Measurements from ENCODE around the gene E2F2.

The E2F2 gene

GRCh38 chr1:23562137-23562876, 31.3 kb upstream of the E2F2 start:
- DNase-seq = peak; percentile 51

- no peak for DNase-seq
Measured at GRCh38 chr1:23561813-23562100, 30.7 kb upstream of the E2F2 start.

DNA sequence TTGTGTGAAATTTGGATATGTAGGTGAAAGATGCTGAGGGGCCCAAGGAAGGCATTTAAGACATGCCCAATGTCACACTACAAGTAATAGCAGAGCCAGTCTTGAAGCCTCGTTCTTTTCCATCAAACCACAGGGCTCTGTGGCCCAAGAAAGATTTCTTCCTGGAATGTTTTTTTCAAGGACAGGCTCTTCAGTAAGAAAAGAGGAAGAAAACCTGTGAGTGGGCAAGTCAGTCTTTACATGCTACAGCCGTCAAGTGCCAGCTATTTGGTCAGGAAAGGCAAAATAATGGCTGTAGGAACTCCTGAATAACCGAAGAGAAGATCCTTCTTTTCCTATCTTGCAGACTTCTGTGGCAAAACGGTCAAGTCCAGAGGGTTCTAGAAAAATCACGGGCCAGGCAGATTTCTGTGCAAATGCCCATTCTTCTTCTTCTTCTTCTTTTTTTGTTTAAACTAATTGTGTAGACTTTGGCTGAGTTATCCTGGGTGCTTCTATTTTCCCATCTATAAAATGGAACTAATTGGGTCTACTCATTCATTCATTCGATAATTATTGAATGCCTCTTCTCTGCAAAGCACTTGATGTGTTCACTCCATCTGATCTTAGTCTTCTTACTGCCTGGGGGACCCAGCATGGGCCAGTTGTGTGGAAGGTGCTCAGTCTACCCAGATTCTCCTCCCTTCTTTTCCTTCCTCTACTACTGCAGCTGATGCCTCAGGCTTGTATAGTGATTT, 30.2 kb upstream of the E2F2 start:
- no peak for DNase-seq

DNA sequence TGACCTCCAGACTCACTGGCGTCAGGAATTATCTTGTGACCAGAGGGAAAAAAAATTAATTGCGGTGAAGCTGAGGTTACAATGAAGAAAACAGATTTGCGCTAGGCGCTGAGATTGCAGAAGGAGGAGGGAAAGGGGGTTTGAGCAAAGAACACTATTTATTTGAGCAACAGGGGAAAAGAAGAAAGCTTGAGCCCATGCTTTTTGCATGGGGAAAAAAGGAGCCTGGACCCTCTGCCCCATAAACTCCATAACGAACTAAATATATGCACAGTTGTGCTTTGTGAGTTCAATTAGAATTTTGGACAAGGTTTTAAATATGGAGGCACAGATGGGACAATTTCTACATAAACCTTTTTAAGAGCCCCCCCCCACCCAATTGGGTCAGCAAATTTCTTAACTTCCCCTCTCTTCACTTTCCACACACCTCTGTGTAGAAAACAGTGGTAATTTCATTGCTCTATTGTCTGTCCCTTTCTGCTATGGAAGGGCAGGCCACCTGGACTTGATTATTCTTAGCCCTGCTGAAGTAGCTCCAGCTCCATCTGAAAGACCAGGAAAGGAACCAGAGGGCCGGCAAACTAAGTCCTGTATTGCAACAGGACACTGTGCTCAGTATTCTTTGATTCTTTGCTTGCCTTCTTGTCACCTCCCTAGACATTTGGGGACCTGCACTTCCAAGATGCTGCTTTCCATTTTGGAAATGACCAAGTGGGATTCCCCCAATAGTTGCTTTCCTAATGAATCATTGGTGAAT, 29.1 kb upstream of the E2F2 start:
- DNase-seq = no peak

DNA sequence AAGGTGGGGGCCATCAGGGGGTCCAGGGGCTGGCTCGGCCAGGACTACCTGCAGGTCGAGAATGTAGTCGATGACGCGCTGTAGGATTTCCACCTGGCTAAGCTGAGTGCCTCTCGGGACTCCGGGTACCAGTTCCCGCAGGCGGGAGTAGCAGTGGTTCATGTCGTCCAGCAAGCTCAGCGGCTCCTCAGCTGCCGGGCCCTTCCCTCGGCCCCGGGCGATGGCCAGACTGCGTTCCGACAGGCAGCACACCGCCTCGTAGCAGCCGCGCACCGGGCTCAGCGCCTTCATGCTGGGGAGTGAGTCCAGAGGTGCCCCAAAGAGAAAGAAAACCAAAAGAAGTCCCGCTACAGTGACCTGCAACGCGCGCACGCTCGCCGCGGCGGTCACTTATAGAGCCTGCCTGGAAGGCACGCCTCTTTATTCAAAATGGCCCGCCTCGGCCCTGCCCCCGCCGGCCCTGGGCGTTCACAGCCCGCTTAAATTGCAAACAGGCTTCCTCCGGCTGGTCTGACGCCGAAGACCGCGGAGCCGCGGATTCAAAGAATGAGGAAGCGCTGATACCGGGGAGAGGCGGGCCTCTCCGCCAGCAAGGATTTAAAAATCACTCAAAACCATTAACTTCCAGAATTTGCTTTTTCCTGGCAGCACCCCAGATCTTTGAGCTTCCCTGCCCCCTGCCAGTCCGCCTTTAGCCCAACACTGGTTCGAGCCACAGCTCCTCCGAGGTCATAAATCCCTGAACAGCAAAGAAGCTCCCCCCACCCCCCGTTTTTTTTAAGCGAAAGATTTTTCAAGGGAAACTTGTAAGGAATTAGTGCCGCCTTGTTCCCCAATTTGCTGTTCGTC, 28.3 kb upstream of the E2F2 start, which contains the start of gene ID3:
Gene ID3, minus strand, starts transcription at position 366 of the 849 bp plus-strand sequence. Its CDS starts 75 bp downstream, at position 291.
- peak; percentile 93 for DNase-seq

- DNase-seq = no peak
Measured at GRCh38 chr1:23558872-23559135, 27.8 kb upstream of the E2F2 start.

GRCh38 chr1:23558140-23558871, 27.3 kb upstream of the E2F2 start:
- peak; percentile 54 for DNase-seq

DNA sequence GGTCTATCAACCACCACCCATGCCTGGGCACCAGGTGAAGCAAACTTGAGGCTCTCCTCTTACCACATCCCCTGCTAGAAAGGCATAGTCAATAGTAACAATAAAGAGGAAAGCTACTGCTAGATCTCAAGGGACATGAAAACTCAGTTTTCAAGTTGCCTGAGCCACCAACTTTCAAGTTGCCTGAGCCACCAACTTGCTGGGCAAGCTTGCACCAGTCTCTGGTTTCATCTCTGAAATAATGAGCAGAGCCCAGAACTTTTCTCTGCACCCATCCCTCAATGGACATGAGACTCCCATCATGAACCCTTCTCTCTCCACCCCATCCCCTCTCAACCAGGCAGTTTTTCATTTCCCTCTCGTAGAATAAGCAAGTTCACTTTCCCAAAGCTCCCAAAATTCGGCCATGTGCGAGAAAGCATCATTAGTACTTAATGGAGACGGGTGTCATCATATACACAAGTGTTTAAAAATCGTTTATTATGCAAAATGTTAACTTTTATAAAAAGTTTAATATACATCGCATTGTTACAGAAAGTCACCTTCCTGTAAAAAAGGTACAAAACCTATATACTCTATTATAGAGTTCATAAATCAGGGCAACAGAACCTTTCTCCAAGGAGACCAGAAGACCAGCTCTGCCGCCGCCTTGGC, 26.6 kb upstream of the E2F2 start:
- no peak for DNase-seq

- DNase-seq = no peak
Measured at GRCh38 chr1:23556635-23557470, 25.8 kb upstream of the E2F2 start.

GRCh38 chr1:23555986-23556634, 25.1 kb upstream of the E2F2 start:
- DNase-seq = no peak

DNA sequence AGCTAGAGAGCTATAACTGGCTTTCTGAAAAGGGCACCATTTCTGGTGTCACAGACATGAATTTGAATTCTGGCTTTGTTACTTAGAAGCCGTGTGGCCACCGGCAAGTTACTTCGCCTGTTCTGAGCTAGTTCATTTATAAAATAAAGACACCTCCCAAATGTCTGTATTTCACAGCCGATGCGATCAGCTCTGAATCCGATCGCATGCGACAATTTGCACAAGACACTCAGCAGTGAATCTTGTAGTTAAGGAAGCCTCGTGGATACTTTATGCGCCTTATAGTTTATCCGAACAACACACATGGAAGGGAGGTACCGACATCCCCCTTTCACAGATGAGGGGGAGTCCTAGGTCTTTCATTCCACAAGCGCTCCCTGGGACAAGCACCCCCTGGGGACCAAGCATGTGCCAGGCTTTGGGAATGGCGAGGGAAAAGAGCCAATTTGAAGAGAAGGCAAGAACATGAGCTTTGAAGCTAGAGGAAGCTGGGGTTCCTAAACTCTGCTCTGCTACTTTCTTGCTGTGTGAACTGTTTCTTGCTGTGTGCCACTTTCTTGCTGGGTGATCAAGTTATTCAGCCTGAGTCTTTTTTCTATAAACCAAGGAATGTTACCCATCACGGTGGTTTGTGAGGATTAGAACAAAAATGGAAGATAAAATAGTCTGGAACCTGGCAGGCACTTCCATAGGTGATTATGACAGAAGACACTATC, 24.4 kb upstream of the E2F2 start:
- DNase-seq = no peak

DNA sequence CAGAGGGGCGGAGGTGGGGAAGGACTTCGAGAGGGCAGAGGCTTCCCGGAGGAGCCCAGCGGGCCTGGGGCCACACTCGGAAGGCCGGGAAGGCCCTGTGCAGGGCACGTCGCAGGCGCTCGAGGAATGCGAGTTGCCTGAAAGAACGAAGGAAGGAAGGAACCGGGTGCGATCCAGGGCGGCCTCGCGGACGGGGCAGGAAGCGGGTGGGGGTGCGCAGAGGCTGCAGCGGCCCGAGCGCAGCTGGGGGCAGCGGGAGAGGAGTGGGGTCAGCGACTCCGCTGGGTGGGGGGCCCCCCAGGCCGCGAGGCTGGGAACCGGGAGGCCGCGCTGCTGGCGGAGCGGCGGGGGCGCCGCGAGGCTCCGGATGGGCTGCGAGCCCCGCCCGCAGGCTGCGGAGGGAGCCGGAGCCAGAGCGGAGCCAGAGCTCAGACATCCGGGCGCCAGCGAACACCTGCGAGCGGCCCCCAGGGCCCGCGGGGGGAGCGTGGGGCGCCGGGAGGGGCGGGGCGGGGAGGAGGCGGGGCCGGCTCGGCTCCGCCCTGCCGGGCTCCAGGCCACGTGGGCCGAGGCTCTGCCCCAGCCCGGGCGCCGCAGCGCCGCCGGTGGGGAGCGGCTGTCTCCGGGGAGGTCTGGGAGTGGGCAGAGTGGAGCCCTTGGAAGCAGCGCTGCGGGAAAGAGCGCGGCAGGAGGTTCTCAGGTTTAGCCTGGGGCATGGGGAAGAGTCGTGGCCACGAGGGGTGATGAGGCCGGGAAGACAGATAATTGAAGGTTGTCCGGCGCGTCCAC, 23.6 kb upstream of the E2F2 start:
- DNase-seq = peak; percentile 80

GRCh38 chr1:23554127-23554480, 23.1 kb upstream of the E2F2 start:
- no peak for DNase-seq

- DNase-seq = no peak
Measured at GRCh38 chr1:23553231-23554126, 22.4 kb upstream of the E2F2 start.

DNA sequence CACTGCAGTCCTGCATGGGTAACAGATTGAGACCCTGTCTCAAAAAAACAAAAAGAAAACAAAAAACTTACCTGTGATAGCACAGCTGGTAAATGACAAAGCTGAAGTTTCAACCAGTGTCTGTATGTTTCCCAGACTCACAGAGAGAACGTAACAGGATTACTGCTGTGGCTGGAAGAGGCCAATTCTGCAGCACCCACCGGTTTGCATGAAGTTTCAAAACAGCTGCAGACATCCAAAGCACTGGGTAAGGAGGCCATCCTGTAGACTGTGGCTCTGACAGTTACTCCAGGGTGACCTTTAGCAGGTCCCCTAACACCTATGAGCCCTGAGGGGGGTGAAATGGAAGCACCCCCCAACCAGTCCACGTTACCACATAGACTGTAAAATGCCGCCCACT, 20.8 kb upstream of the E2F2 start:
- no peak for DNase-seq

DNA sequence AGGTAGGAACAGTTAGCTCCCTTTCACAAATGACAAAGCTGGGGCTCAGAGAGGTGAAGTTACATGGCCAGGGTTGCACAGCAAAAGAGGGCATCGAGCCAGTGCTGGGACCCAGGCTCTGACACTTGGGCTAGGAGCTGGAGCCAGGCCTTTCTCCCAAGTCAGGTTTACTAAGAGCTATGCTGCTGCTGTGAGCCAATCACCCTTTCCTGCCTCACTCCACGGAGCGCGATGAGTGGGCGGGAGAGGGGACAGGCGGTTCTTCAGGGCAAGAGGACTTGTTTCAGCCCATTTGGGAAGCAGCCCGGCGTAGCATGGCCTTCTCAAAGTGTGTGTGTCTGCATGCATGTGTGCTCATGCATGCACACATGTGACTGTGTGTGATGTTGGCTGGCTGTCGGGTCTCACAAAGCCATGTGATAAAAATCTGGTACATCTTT, 17.7 kb upstream of the E2F2 start:
- no peak for DNase-seq

DNA sequence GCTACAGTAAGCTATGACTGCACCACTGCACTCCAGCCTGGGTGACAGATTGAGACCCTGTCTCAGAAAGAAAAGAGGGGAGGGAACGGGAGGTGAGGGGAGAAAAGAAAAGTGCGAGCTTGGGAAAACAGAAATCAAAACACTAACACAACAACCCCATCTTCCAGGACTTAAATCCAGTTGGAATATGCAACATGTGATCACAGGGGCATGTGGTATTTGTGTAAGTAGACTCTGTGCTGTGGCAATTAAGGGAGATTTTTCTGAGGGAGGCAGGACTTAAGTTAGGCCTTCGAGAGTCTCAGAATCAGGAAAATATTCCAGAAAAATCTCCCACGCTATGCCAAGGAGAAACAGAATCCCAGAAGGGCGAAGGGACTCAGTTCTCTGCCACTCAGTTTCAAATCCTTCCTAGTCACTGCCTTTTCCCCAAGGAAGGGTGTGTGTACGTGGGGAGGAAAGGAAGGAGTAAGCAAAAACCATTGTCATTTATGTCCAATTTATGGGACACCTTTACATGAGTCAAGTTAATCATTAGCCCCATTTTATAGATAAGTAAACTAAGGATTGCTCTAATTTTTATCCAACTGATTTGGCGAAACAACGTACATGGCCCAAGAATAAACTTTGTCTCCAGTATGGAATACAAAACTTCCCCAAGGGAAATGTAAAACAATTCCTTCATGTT, 16.0 kb upstream of the E2F2 start:
- no peak for DNase-seq
